ENCODE measurements around the gene ATF3.

ATF3 gene

GRCh38 chr1:212586206-212587015, 22.1 kb upstream of the ATF3 start:
- DNase-seq (ENCODE audit: low read depth in 2 of 2) = no peak

- no peak for DNase-seq (ENCODE audit: low read depth in 2 of 2)
Observed at GRCh38 chr1:212587016-212587887, 21.3 kb upstream of the ATF3 start.

GRCh38 chr1:212587888-212588510, 20.6 kb upstream of the ATF3 start:
- DNase-seq (ENCODE audit: low read depth in 2 of 2) = no peak

GRCh38 chr1:212589446-212589845, 19.1 kb upstream of the ATF3 start:
- no peak for DNase-seq (ENCODE audit: low read depth in 2 of 2)

DNA sequence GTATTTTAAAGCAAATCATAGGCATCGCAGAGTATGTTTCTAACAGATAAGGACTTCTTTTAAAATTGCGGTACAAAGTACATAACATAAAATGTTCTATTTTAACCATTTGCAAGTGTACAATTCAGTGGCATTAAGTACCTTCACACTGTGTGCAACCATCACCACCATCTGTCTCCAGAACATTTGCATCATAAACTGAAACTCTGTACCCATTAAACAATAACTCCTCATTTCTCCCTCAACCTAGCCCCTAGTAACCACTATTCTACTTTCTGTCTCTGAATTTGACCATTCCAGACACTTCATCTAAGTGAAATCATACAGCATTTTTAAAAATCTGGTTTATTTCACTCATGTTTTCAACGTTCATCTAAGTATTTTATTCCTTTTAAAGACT, 16.6 kb upstream of the ATF3 start:
- no peak for DNase-seq (ENCODE audit: low read depth in 2 of 2)

DNA sequence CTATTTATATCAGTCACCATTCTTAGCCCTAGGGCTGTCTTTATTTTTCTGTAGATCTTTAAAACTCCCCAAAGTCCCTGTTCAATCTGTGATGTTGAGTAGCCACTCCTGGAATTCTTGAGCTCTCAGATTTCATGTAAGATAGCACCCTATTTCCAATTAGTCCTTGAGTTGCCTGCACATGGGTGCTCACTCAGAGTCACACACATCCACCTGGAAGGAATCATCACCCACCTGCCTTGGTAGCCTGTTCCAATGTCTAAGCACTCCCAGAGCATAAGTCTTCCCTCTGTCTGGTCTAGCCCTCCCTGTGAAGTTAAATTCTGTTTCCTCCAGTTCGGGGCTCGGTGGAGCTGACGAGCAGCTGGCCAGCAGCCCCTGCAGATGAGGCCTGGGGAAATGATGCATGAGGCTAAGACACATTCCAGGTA, 14.7 kb upstream of the ATF3 start:
- DNase-seq (ENCODE audit: low read depth in 2 of 2) = no peak

DNA sequence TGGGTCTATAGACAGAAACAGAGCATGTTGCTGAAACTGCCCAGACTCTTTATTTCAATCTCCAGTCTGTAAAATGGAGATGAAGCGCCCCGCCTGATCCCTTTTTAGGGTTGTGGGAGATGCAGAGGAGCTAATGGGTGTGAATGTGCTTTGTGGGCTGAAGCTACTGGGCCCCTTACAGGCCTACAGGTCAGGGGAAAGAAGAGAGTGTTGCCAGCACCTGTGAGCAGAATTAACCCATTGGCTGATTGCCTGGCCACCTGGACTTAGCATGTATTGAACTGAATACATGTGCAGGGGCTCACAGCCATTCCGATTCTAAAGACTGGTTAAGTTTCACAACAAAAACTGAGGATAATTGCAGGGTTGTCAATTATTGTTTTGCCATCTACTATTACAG, 13.9 kb upstream of the ATF3 start:
- DNase-seq (ENCODE audit: low read depth in 2 of 2) = no peak

DNA sequence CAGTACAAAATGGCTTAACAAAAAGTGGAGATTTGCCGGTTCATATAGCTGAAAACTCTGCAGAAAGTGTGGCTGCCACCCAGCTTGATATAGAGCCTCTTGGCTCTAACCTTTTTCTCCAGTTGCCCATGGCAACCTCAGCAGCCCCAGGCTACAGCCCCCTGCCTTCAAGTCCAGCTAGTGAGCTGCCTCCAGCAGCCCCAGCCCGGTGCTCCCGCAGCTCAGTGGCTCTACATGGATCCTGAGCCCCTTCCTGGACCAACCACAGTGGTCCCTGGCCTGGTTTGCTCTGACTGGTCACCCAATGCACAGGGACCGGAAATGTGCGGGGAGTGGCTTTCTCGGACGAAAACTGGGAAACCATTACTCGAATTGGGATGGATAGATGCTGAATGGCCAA, 13.3 kb upstream of the ATF3 start:
- DNase-seq (ENCODE audit: low read depth in 2 of 2) = no peak

- peak in 1 of 2 donors; percentile 45 for DNase-seq (ENCODE audit: low read depth in 2 of 2)
Observed at GRCh38 chr1:212595787-212596714, 12.5 kb upstream of the ATF3 start.

DNA sequence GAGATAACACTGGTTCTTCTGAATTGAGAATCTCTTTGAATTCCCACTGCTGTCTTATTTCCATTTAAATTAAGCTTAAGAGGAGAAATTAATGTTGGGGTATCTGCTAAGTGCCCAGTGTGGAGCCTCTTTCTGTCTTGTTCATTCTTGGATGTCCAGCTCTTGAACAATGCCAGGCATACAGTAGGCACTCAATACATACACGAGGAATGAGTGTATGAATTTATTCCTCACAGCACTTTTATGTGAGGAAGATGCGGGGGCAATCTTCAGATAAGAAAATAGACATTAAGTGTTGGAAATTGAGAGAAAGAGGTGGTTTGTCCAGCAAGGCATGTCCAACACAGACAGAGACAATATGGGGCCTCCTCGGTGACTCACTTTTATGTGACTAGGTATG, 11.8 kb upstream of the ATF3 start:
- no peak for DNase-seq (ENCODE audit: low read depth in 2 of 2)

GRCh38 chr1:212597487-212597886, 11.1 kb upstream of the ATF3 start:
- DNase-seq (ENCODE audit: low read depth in 2 of 2) = no peak

- no peak for DNase-seq (ENCODE audit: low read depth in 2 of 2)
Observed at GRCh38 chr1:212600071-212600915, 8.3 kb upstream of the ATF3 start.

DNA sequence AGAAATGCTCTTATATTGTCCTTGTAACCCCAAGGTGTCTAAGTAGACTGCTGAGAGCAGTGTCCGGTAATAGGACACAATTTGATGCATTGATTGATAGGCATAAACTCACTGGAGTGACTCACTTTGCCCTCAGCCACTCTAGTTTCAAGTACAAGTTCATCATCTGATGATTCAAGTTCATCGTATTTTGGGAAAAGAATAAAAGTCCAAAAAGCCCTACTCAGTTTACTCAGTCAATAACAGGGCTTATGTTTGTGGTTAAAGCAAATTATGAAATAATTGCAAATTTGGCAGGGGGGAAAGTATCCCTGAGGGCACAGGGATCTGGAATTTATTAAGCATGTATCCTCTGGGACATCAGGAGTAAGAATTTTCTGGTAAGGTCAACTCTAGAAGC, 7.6 kb upstream of the ATF3 start:
- no peak for DNase-seq (ENCODE audit: low read depth in 2 of 2)

- DNase-seq (ENCODE audit: low read depth in 2 of 2) = no peak
Observed at GRCh38 chr1:212601524-212601923, 7.0 kb upstream of the ATF3 start.

DNA sequence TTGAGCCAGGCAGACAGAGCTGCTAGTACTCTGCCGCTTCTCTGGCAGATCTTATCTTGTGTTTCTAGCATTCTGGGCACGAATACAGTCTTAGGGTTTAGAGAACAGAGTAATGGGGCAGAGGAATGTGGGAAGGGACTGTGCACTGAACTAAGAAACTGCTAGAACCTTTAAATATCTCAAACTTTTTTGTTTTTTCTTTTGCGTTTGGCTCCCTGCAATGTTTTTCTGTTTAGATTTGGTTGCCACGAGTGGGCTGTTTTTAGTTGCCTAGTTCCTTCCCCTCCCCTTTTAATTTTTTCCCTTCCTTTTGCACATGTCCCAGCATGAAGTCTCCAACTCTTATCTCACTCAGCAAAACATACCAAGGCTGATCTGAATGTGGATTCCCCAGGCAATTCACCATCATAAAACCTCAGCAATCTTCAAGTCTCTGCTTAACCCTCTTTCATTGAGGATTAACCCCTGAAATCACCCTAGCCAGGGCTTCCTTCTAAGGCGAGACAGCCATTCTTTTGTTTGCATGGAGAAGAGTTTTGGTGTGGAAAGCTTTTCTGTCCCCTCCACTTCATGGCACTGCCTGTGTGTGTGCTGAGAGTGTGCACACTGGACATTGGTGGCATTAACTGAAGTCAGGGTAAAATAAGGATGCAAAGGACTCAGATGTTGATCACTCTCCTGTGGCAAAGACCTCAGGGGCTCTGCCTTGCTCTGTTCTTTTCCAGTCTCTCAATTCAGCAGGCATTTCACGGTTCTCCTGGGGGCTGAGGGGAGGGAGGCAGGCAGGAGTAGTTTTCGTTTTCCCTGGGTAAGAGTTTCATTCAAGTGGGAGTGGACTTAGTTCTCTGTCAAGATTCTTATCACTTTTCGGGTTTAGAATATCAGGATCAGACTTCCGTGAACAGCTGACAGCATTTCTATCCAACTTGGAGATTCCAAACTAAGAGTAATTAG, 2.8 kb upstream of the ATF3 start:
- no peak for DNase-seq (ENCODE audit: low read depth in 2 of 2)

DNA sequence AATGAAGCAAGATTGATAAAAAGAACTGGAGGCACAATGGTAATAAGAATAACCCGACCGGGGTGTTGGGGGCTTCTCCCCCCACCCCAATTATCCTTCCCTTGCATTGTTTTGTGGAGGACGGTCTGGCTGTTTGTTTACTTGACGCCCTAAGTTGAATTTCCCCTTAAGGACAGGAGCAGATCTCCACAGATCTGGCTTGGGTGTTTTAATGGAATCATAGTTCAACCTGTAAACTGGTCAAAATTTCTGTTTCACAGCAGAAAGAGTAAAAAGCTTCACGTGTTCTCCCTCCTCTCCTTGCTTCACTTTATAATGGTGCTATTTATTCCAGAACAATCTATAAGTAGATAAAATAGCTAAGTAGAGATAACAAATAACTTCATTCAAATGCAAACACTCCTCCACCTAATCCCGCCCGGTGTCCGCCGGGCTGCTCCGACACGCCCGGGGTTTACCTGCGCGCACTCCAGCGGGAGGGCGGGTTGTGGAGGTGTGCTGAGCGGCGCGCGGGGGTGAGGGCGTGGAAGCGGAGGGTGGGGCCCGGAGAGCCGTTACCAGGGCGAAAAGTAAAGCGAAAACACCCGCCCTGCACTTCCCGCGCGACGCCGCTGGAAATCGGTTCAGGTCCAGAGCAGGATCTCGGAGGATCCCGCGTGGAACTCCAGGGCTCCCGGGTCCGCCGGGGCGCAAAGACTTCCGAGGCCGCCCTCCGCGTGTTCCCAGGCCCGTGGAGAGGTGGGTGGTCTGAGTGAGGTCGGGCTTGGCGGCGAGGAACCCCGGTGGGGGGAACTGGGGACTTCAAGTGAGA, 2.0 kb upstream of the ATF3 start:
- peak in 1 of 2 donors; percentile 27 for DNase-seq (ENCODE audit: low read depth in 2 of 2)

DNA sequence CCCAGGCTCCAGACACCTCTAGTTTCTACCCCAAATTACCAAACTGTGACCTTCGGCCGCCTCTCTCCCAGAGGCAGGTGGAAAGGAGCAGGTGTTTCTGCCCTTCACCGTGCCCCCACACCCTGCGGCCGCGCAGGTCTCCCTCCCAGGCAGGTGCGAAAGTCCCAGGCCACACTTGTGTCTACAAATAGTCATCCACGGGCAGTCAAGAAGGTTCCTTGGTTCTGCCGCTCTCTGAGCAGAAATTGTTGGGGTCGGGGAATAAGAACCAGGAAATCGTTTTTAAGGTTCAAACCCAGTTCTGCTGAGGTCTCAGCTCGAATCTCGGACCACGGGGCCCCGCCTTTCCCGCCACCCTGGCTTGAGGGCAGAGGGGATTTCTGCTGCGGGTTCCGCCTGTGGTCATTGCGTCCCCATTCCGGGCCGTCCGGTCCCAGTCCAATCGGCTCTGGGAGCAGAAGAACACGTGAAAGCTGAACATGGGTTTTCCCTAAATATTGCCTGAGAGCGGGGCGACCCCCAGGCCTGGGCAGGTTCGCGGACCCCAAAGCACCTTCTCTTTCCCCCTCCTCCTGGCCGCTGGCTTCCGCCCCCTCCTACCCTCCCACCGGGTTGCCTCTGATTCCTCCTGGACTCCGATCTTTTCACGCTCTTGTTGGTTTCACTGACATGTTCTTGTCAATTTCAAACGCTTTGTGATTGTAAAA, 1.2 kb upstream of the ATF3 start:
- no peak for DNase-seq (ENCODE audit: low read depth in 2 of 2)

DNA sequence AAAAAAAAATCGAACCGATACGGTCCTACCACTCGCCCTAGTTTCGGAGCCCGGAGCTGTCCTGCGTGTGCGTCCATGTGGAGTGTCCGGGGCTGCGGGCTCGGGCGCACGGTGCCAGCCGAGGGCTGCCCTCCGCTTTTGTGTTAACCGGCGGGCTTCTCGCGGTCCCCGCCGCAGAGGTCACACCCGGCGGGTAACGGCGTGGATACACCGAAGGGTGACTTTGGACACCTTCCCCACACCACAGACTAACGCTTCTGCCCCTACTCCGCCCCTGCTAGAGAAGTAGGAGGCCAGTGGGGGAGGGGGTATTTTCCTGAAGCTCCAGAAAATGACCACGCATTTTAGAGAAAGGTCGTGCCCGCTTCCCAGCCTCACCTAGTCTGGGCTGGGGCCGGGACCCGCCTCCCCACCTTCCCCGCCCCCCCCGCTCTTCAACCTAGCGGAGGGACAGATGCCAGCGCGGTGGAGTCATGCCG, 609 bp upstream of the ATF3 start:
- DNase-seq (ENCODE audit: low read depth in 2 of 2) = no peak

All from stimulated activated CD8-positive, alpha-beta memory T cell treated with anti-CD3 and anti-CD28 coated beads, Interleukin-15, amount 100 ng/mL, for 4 hours (primary cell).